Measurements from ENCODE around the gene GCH1. TPM values are rescaled to one million over a fixed set of nuclear protein-coding genes. Genes with fewer than 3 reads are reported as not detected.

Gene GCH1
- total RNA-seq, 1 donor from 2014 or later = 35.4 TPM

GRCh38 chr14:54834081-54834480 is 68.5 kb downstream of the GCH1 start:
- no peaks in the 10 kb centered on the region for H3K36me3 Mint-ChIP-seq (ENCODE audit: insufficient read depth)
- no peaks in the 10 kb centered on the region for H3K27me3 Mint-ChIP-seq
- H3K9me3 Mint-ChIP-seq (ENCODE audit: low read depth) = peaks cover 7% of the 10 kb centered on the region
- H3K4me1 Mint-ChIP-seq (ENCODE audit: low read depth) = peaks cover 18% of the 10 kb centered on the region
- no peak overlapping the region for H3K4me3 Mint-ChIP-seq (ENCODE audit: low read depth)
- no peak overlapping the region for H3K27ac Mint-ChIP-seq
- TF ChIP-seq CTCF (IDR thresholded peaks at IDR 0.05; ENCODE audit: unreplicated experiment) = no peak
- DNase-seq (ENCODE audit: low spot score, unreplicated experiment) = no peak

GRCh38 chr14:54830650-54831049 is 72.0 kb downstream of the GCH1 start:
- H3K27me3 Mint-ChIP-seq = no peaks in the 10 kb centered on the region
- H3K9me3 Mint-ChIP-seq (ENCODE audit: low read depth) = peaks cover 16% of the 10 kb centered on the region
- no peak for TF ChIP-seq CTCF (IDR thresholded peaks at IDR 0.05; ENCODE audit: unreplicated experiment)
- H3K4me3 Mint-ChIP-seq (ENCODE audit: low read depth) = no peak overlapping the region
- peaks cover 1% of the 10 kb centered on the region for H3K4me1 Mint-ChIP-seq (ENCODE audit: low read depth)
- no peak overlapping the region for H3K27ac Mint-ChIP-seq
- peaks cover 2% of the 10 kb centered on the region for H3K36me3 Mint-ChIP-seq (ENCODE audit: insufficient read depth)
- no peak for DNase-seq (ENCODE audit: low spot score, unreplicated experiment)

- no peak for DNase-seq (ENCODE audit: low spot score, unreplicated experiment)
- Mint-ChIP-seq H3K27me3 (no peaks in the 10 kb centered on the region), H3K9me3 (ENCODE audit: low read depth) (peaks cover 22% of the 10 kb centered on the region), H3K4me3 (ENCODE audit: low read depth) (no peak overlapping the region), H3K4me1 (ENCODE audit: low read depth) (no peaks in the 10 kb centered on the region), H3K27ac (no peak overlapping the region), H3K36me3 (ENCODE audit: insufficient read depth) (peaks cover 2% of the 10 kb centered on the region)
- TF ChIP-seq CTCF (IDR thresholded peaks at IDR 0.05; ENCODE audit: unreplicated experiment) = no peak
These were observed 73.0 kb downstream of the GCH1 start for GRCh38 chr14:54829486-54830224.

- Mint-ChIP-seq H3K36me3 (ENCODE audit: insufficient read depth) (peaks cover 2% of the 10 kb centered on the region), H3K9me3 (ENCODE audit: low read depth) (peaks cover 32% of the 10 kb centered on the region), H3K4me3 (ENCODE audit: low read depth) (no peak overlapping the region), H3K27me3 (no peaks in the 10 kb centered on the region), H3K4me1 (ENCODE audit: low read depth) (no peaks in the 10 kb centered on the region), H3K27ac (no peak overlapping the region)
- TF ChIP-seq CTCF (IDR thresholded peaks at IDR 0.05; ENCODE audit: unreplicated experiment) = no peak
- no peak for DNase-seq (ENCODE audit: low spot score, unreplicated experiment)
These were observed 74.6 kb downstream of the GCH1 start for GRCh38 chr14:54828037-54828436.

GRCh38 chr14:54823757-54824549 is 78.7 kb downstream of the GCH1 start:
- no peak for TF ChIP-seq CTCF (IDR thresholded peaks at IDR 0.05; ENCODE audit: unreplicated experiment)
- no peak overlapping the region for H3K27ac Mint-ChIP-seq
- DNase-seq (ENCODE audit: low spot score, unreplicated experiment) = no peak
- no peak overlapping the region for H3K4me3 Mint-ChIP-seq (ENCODE audit: low read depth)
- H3K4me1 Mint-ChIP-seq (ENCODE audit: low read depth) = peaks cover 3% of the 10 kb centered on the region
- peaks cover 24% of the 10 kb centered on the region for H3K9me3 Mint-ChIP-seq (ENCODE audit: low read depth)
- H3K36me3 Mint-ChIP-seq (ENCODE audit: insufficient read depth) = peaks cover 2% of the 10 kb centered on the region
- H3K27me3 Mint-ChIP-seq = peaks cover 4% of the 10 kb centered on the region
